ENCODE results near the gene PPIL1.

PPIL1 gene

DNA sequence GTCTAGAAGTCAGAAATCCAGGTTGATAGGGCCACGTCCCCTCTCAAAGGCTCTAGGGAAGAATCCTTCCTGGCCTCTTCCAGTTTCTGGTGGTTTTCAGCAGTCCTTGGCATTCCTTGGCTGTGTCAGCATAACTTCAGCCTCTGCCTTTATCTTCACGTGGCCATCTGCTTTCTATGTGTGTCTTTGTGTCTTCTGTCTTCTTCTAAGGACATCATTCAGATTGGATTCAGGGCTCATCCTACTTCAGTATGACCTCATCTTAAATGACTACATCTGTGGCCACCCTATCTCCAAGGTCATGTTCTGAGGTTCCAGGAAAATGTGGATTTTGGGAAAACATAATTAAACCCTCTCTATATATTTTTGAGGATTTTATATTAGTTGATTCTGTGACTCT, 34.1 kb upstream of the PPIL1 start:
- no peak for TF ChIP-seq TCF12 (IDR thresholded peaks at IDR 0.05; ENCODE audit: low read depth)
- no peak for TF ChIP-seq TEAD4 (IDR thresholded peaks at IDR 0.05)
- TF ChIP-seq, protein P1, sequence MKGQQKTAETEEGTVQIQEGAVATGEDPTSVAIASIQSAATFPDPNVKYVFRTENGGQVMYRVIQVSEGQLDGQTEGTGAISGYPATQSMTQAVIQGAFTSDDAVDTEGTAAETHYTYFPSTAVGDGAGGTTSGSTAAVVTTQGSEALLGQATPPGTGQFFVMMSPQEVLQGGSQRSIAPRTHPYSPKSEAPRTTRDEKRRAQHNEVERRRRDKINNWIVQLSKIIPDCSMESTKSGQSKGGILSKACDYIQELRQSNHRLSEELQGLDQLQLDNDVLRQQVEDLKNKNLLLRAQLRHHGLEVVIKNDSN (IDR thresholded peaks at IDR 0.05): no peak
- no peak for TF ChIP-seq EGR1 (IDR thresholded peaks at IDR 0.05)
- TF ChIP-seq CREB1 (IDR thresholded peaks at IDR 0.05; ENCODE audit: low read depth): no peak
- TF ChIP-seq RAD21 (IDR thresholded peaks at IDR 0.05; ENCODE audit: low read depth): no peak
- no peak for TF ChIP-seq CEBPB (IDR thresholded peaks at IDR 0.05)
- no peak for TF ChIP-seq EP300 (IDR thresholded peaks at IDR 0.05; ENCODE audit: borderline replicate concordance)
- no peak for TF ChIP-seq TAF1 (IDR thresholded peaks at IDR 0.05; ENCODE audit: low read depth)
- TF ChIP-seq YY1 (IDR thresholded peaks at IDR 0.05; ENCODE audit: low read depth): no peak
- TF ChIP-seq, protein P2, sequence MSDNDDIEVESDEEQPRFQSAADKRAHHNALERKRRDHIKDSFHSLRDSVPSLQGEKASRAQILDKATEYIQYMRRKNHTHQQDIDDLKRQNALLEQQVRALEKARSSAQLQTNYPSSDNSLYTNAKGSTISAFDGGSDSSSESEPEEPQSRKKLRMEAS (IDR thresholded peaks at IDR 0.05): no peak
- TF ChIP-seq, protein P3, sequence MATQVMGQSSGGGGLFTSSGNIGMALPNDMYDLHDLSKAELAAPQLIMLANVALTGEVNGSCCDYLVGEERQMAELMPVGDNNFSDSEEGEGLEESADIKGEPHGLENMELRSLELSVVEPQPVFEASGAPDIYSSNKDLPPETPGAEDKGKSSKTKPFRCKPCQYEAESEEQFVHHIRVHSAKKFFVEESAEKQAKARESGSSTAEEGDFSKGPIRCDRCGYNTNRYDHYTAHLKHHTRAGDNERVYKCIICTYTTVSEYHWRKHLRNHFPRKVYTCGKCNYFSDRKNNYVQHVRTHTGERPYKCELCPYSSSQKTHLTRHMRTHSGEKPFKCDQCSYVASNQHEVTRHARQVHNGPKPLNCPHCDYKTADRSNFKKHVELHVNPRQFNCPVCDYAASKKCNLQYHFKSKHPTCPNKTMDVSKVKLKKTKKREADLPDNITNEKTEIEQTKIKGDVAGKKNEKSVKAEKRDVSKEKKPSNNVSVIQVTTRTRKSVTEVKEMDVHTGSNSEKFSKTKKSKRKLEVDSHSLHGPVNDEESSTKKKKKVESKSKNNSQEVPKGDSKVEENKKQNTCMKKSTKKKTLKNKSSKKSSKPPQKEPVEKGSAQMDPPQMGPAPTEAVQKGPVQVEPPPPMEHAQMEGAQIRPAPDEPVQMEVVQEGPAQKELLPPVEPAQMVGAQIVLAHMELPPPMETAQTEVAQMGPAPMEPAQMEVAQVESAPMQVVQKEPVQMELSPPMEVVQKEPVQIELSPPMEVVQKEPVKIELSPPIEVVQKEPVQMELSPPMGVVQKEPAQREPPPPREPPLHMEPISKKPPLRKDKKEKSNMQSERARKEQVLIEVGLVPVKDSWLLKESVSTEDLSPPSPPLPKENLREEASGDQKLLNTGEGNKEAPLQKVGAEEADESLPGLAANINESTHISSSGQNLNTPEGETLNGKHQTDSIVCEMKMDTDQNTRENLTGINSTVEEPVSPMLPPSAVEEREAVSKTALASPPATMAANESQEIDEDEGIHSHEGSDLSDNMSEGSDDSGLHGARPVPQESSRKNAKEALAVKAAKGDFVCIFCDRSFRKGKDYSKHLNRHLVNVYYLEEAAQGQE (IDR thresholded peaks at IDR 0.05; ENCODE audit: low read depth): no peak
- TF ChIP-seq FOXM1 (IDR thresholded peaks at IDR 0.05; ENCODE audit: borderline replicate concordance, low read depth): no peak
- TF ChIP-seq NFIC (IDR thresholded peaks at IDR 0.05): no peak
- no peak for TF ChIP-seq ZBTB7A (IDR thresholded peaks at IDR 0.05; ENCODE audit: low read depth)

DNA sequence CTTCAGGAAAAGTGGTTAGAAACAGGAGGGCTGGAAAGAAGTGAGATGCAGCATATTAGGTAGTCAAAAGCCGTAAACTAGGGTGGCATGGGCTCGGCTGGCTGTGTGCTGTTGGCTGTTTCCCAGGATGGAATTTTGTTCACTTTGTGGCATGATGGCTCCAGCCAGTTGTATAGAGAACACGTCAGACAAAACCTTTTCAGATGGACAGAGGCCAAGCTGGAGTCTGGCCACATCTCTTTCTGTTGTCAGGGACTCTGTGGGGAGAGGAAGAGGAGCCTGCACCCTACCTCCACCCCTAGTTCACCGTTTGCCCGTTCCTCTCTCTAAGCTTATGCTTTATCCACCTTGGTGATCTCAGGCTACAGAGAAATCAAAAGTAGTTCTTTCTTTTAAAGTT, 33.2 kb upstream of the PPIL1 start:
- TF ChIP-seq CREB1 (IDR thresholded peaks at IDR 0.05; ENCODE audit: low read depth) (no peak), FOXM1 (IDR thresholded peaks at IDR 0.05; ENCODE audit: borderline replicate concordance, low read depth) (no peak), TAF1 (IDR thresholded peaks at IDR 0.05; ENCODE audit: low read depth) (no peak)

DNA sequence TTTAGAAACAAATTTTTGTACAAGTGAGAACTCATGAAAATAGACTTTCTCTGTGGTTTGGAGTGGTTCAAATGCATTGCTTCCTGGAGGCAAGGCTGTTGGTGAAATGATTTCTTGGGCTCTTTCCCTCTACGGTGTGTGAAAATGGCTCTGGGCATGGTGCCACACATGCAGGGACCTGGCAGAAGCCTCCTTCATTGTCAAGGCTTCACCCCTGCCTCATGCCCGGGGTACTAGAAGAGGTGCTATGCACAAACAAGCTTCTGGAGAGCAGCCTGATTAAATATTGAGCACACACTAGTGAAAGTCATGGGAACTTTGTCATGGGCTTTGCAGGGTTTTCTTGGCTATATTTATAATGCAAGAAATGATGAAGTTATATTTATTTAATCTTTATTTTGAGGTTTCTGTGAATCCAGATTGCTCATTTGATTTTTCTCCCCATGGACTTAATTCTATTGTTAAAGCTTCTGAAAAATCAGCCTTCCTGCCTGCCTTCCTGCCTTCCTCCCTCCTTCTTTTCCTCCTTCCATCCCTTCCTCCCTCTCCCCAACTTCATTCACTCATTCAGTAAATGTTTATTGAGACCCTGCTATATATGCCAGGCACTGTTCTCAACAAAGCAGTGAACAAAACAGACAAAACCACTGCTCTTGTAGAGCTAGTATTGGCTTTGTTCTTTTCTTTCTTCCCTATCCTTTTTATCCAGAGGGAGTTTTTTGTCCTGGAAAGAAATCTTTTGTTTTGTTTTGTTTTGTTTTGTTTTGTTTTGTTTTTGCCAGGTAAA, 32.1 kb upstream of the PPIL1 start:
- TF ChIP-seq CEBPB (IDR thresholded peaks at IDR 0.05) (no peak), NFIC (IDR thresholded peaks at IDR 0.05) (0 out of 2 replicates have a peak, but pooled peaks have one; percentile 23), YY1 (IDR thresholded peaks at IDR 0.05; ENCODE audit: low read depth) (no peak), FOXM1 (IDR thresholded peaks at IDR 0.05; ENCODE audit: borderline replicate concordance, low read depth) (no peak)

DNA sequence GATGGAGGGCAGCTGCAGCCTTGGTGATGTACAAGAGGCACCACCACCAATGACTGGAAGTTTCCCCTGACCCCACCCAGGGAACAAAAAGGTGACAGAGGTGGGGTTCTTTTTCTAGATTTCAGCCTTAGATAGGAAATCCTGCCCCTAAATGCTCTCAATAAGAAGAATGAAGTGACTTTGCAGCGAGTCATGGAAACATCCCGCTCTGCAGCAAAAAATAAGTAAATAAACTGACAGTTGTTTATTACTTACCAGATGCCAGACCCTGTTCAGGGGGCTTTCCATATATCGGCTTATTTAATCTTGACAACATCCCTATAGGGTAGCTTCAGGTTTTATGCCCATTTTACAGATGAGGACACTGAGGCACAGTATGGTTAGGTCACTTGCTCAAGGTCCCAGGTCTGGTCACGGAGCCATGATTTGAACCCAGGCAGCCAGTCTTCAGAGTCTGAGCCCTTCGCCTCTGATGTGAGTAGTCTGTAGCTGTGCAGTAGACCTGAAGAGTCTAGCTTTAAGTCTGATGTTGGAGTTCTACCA, 30.3 kb upstream of the PPIL1 start:
- no peak for TF ChIP-seq CREB1 (IDR thresholded peaks at IDR 0.05; ENCODE audit: low read depth)
- no peak for TF ChIP-seq YY1 (IDR thresholded peaks at IDR 0.05; ENCODE audit: low read depth)
- TF ChIP-seq, protein P3 (IDR thresholded peaks at IDR 0.05; ENCODE audit: low read depth): no peak
- no peak for TF ChIP-seq TEAD4 (IDR thresholded peaks at IDR 0.05)
- TF ChIP-seq, protein P1 (IDR thresholded peaks at IDR 0.05): no peak

DNA sequence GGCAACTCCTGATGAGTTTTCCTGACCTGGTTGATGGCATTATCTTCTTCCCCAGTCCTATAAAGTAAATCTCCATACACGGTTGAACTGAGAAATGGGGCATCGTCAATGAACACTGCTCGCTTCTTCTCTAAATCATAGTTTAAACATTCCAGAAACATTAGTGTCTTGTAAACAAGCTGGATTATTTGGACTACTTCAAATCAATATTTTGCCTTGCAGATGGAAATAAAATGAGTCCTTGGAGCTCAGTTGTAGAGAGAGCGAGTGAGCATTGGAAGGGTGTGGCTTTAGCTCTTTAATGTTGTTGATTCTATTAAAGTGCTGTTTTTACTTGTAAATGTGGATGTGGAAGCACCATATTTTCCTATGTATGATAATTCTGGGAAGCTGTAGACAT, 29.5 kb upstream of the PPIL1 start:
- TF ChIP-seq TEAD4 (IDR thresholded peaks at IDR 0.05): no peak
- TF ChIP-seq, protein P3 (IDR thresholded peaks at IDR 0.05; ENCODE audit: low read depth): no peak
- no peak for TF ChIP-seq CREB1 (IDR thresholded peaks at IDR 0.05; ENCODE audit: low read depth)
- no peak for TF ChIP-seq TAF1 (IDR thresholded peaks at IDR 0.05; ENCODE audit: low read depth)
- TF ChIP-seq ZBTB7A (IDR thresholded peaks at IDR 0.05; ENCODE audit: low read depth): no peak
- TF ChIP-seq NFIC (IDR thresholded peaks at IDR 0.05): no peak
- TF ChIP-seq, protein P2 (IDR thresholded peaks at IDR 0.05): no peak
- TF ChIP-seq EGR1 (IDR thresholded peaks at IDR 0.05): no peak
- TF ChIP-seq, protein P1 (IDR thresholded peaks at IDR 0.05): no peak
- no peak for TF ChIP-seq EP300 (IDR thresholded peaks at IDR 0.05; ENCODE audit: borderline replicate concordance)
- TF ChIP-seq CEBPB (IDR thresholded peaks at IDR 0.05): no peak
- TF ChIP-seq TCF12 (IDR thresholded peaks at IDR 0.05; ENCODE audit: low read depth): no peak
- TF ChIP-seq YY1 (IDR thresholded peaks at IDR 0.05; ENCODE audit: low read depth): no peak
- TF ChIP-seq RAD21 (IDR thresholded peaks at IDR 0.05; ENCODE audit: low read depth): no peak
